PFSK-1 (cell line): Measurements from ENCODE around the gene RGP1.

ENCODE experiments used
- FOXP2 ChIP-seq: optimal IDR thresholded peaks from 2 replicates; pipeline ENCODE3; 2011; ENCODE audit warnings: borderline replicate concordance, control low read depth, inconsistent platforms; ENCODE audit not compliant: insufficient read depth; ENCODE audit errors: extremely low read length, extremely low read depth
- POLR2AphosphoS5 ChIP-seq: IDR thresholded peaks from 2 replicates; pipeline ENCODE4 v1.6.1; 2012; ENCODE audit warnings: low read depth, mild to moderate bottlenecking, control low read depth, low read length, moderate library complexity
- REST ChIP-seq, 2 experiments: IDR thresholded peaks; 2 replicates each; pipeline versions ENCODE4 v1.6.1 to v1.8.0; 2011 to 2012; ENCODE audit warnings: low read depth in 2 of 2, low read length in 2 of 2, control low read depth in 1 of 2, inconsistent platforms in 1 of 2, mild to moderate bottlenecking in 1 of 2, moderate library complexity in 1 of 2; ENCODE audit not compliant: insufficient read depth in 1 of 2
- SIN3A ChIP-seq: IDR thresholded peaks from 2 replicates; pipeline ENCODE4 v1.6.1; 2012; ENCODE audit warnings: mild to moderate bottlenecking, low read length, moderate library complexity, borderline replicate concordance; ENCODE audit not compliant: insufficient read depth
- TAF1 ChIP-seq: IDR thresholded peaks from 2 replicates; pipeline ENCODE4 v1.6.1; 2012; ENCODE audit warnings: low read length, control low read depth, borderline replicate concordance; ENCODE audit not compliant: insufficient read depth

The RGP1 gene

GRCh38 chr9:35790385-35791296 is 41.6 kb downstream of the RGP1 start:
- TF ChIP-seq TAF1 (no peak), SIN3A (no peak), FOXP2 (no peak), REST (IDR thresholded peaks at IDR 0.05; ENCODE audit: insufficient read depth in 1 of 2, low read depth in 2 of 2, low read length in 2 of 2) (no peak), POLR2AphosphoS5 (no peak)

- TF ChIP-seq POLR2AphosphoS5 (no peak), SIN3A (no peak), FOXP2 (no peak), TAF1 (no peak), REST (IDR thresholded peaks at IDR 0.05; ENCODE audit: insufficient read depth in 1 of 2, low read depth in 2 of 2, low read length in 2 of 2) (no peak)
Observed at GRCh38 chr9:35791297-35791921, 42.3 kb downstream of the RGP1 start, which contains the start of gene NPR2. TSS of gene NPR2 (plus strand) at chr9:35791591. CDS start at chr9:35792409, 818 bp downstream.

- TF ChIP-seq SIN3A (no peak), TAF1 (no peak), POLR2AphosphoS5 (no peak), FOXP2 (no peak), REST (IDR thresholded peaks at IDR 0.05; ENCODE audit: insufficient read depth in 1 of 2, low read depth in 2 of 2, low read length in 2 of 2) (no peak)
Observed at GRCh38 chr9:35792024-35792813, 43.1 kb downstream of the RGP1 start.

- TF ChIP-seq TAF1 (no peak), POLR2AphosphoS5 (no peak), REST (IDR thresholded peaks at IDR 0.05; ENCODE audit: insufficient read depth in 1 of 2, low read depth in 2 of 2, low read length in 2 of 2) (no peak), SIN3A (no peak), FOXP2 (no peak)
Observed at GRCh38 chr9:35792826-35793225, 43.7 kb downstream of the RGP1 start.
